ENCODE results near the gene TAX1BP3. TPM values are rescaled to one million over a fixed set of nuclear protein-coding genes. Genes with fewer than 3 reads are reported as not detected.

TAX1BP3 gene
- total RNA-seq, 1 donor from 2014 or later: 91.2 TPM

DNA sequence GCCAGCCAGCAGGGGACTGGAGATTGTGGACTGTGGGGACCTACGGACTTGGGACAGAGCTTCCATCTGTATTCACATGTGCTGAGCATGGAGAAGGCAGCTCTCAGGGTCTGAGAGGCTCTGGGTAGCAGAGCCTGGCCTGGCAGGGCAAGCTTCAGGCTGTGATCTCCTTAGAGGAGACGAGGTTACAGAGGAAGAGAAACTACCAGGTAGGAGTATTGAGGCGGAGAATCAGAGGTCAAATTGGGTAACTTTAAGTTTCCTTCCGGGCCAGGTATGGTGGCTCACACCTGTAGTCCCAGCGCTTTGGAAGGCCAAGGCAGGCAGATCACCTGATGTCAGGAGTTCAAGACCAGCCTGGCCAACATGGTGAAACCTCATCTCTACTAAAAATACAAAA, 23.1 kb downstream of the TAX1BP3 start:
- peaks cover under 1% of the 10 kb centered on the region for H3K4me1 Mint-ChIP-seq (ENCODE audit: unreplicated experiment)
- TF ChIP-seq CTCF (conservative IDR thresholded peaks at IDR 0.05): no peak
- no peaks in the 10 kb centered on the region for H3K27me3 Mint-ChIP-seq
- no peaks in the 10 kb centered on the region for H3K36me3 Mint-ChIP-seq
- no peak overlapping the region for H3K4me3 Mint-ChIP-seq
- no peaks in the 10 kb centered on the region for H3K9me3 Mint-ChIP-seq
- no peak for DNase-seq (ENCODE audit: extremely low spot score, unreplicated experiment)
- H3K27ac Mint-ChIP-seq: no peak overlapping the region

- Mint-ChIP-seq H3K27ac (no peak overlapping the region), H3K36me3 (peaks cover 5% of the 10 kb centered on the region), H3K9me3 (no peaks in the 10 kb centered on the region), H3K27me3 (no peaks in the 10 kb centered on the region), H3K4me1 (ENCODE audit: unreplicated experiment) (peaks cover 7% of the 10 kb centered on the region), H3K4me3 (no peak overlapping the region)
- no peak for DNase-seq (ENCODE audit: extremely low spot score, unreplicated experiment)
- no peak for TF ChIP-seq CTCF (conservative IDR thresholded peaks at IDR 0.05)
Observed at GRCh38 chr17:3643889-3644349, 24.5 kb downstream of the TAX1BP3 start.

DNA sequence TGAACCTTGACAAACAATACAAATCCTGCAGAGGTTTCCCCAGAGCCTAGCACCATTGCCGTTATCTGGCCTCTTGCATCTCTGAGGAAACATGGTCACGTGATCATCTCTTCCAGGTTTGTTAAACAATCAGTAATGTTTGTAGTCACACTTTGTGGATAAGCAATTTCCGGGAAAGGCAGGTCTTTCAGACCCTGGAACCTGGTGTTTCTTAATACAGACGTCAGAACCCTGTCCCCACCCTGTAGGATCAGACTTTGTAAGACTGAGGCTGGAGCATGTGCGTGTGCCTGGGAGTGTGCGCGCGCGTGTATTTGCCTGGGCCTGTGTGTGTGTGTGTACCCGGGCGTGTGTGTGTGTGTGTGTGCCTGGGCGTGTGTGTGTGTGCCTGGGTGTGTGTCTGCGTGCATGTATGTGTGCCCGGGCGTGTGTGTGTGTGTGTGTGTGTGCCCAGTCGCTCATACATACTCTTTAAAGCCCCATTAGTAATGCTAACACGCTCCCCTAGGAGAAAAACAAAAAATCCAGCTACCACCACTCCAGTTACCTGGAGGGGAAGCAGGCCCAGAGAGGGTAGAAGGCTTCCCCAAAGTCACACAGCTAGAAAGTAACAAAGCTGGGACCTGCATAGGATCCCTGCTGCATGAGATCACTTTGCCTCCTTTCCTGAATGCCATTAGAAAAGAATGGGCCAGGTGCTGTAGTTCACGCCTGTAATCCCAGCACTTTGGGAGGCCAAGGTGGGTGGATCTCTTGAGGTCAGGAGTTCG, 26.5 kb downstream of the TAX1BP3 start:
- no peak for DNase-seq (ENCODE audit: extremely low spot score, unreplicated experiment)
- Mint-ChIP-seq H3K4me1 (ENCODE audit: unreplicated experiment) (peaks cover 16% of the 10 kb centered on the region), H3K9me3 (no peaks in the 10 kb centered on the region), H3K4me3 (no peak overlapping the region), H3K36me3 (peaks cover 5% of the 10 kb centered on the region), H3K27me3 (no peaks in the 10 kb centered on the region), H3K27ac (no peak overlapping the region)
- no peak for TF ChIP-seq CTCF (conservative IDR thresholded peaks at IDR 0.05)

DNA sequence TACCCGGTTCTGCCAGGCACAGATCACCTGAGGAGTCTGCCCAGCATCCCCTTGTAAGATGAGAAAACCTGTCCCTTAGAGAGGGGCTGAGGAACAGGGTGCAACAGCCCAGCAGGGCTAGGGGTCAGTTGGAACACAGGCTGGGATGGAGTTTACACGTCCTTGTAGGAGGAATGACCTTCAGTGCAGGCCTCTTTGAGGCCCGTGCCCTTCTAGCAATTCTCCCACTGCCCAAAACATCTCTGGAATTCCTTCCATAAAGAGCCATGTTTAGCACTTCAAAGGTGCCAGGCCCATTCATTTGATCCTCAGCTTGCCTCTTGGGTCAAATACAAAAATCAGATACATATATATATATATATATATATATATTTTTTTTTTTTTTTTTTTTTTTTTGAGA, 27.4 kb downstream of the TAX1BP3 start:
- no peak for TF ChIP-seq CTCF (conservative IDR thresholded peaks at IDR 0.05)
- H3K27me3 Mint-ChIP-seq: no peaks in the 10 kb centered on the region
- H3K4me3 Mint-ChIP-seq: no peak overlapping the region
- no peak overlapping the region for H3K27ac Mint-ChIP-seq
- DNase-seq (ENCODE audit: extremely low spot score, unreplicated experiment): no peak
- peaks cover 16% of the 10 kb centered on the region for H3K4me1 Mint-ChIP-seq (ENCODE audit: unreplicated experiment)
- peaks cover 5% of the 10 kb centered on the region for H3K36me3 Mint-ChIP-seq
- no peaks in the 10 kb centered on the region for H3K9me3 Mint-ChIP-seq

DNA sequence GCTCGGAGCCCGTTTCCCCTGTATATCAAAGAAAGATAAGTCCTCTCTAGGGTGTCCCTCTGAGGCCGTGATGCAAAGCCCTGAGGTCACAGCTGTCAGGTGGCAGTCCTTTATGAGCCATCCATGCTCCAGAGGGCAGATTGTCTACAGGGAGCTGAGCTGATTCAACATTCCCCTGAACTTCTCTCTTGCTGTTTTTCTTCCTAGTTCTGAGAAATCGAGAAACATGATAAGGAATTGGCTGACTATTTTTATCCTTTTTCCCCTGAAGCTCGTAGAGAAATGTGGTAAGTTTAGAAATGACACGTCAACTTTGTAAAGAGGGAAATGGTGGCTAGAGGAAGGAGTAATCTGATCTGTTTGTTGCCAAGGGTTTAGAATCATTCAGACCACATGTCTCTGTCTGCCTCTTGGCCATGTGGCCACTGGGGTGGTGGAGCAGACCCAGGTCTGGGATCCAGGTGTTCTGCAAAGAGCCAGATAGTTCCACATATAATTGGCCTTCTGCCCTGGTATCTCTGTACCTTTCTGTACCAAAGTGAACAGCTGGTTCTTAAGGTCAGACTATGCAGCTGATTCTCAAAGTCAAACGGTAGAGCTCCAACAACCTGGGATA, 28.3 kb downstream of the TAX1BP3 start:
- H3K9me3 Mint-ChIP-seq: no peaks in the 10 kb centered on the region
- no peak for DNase-seq (ENCODE audit: extremely low spot score, unreplicated experiment)
- H3K4me3 Mint-ChIP-seq: peak overlapping the region; percentile 77
- H3K4me1 Mint-ChIP-seq (ENCODE audit: unreplicated experiment): peaks cover 16% of the 10 kb centered on the region
- peak overlapping the region; percentile 71 for H3K27ac Mint-ChIP-seq
- no peak for TF ChIP-seq CTCF (conservative IDR thresholded peaks at IDR 0.05)
- peaks cover 5% of the 10 kb centered on the region for H3K36me3 Mint-ChIP-seq
- no peaks in the 10 kb centered on the region for H3K27me3 Mint-ChIP-seq

All from type B pancreatic cell (in vitro differentiated cells).